HT-29 (cell line): ENCODE results near the gene RPL18. TPM values are rescaled to one million over a fixed set of nuclear protein-coding genes. Genes with fewer than 3 reads are reported as not detected.

Experiments
- DNase-seq: peaks from one replicate; pipeline ENCODE4 v3.0.0-alpha.2; 2015; ENCODE audit warnings: low spot score
- total RNA-seq: library from RNA; depleted of rRNA; stranded (reverse); fragments of >200 nt; shearing (Covaris generic); gene quantifications from 2 replicates; pipeline ENCODE4 v1.2.3, GENCODE V29; 2014

The RPL18 gene
- total RNA-seq, 1 experiment from 2014 or later: 6,271 TPM

GRCh38 chr19:48614436-48615230 lies 4.3 kb downstream of the RPL18 start, which contains the start of gene FAM83E:
FAM83E (minus strand) TSS chr19:48615076; CDS start chr19:48613372, 1,704 bp downstream.
- DNase-seq: peak; percentile 97

- peak; percentile 41 for DNase-seq
Observed at GRCh38 chr19:48613852-48614435, 5.0 kb downstream of the RPL18 start.

GRCh38 chr19:48613024-48613851 lies 5.7 kb downstream of the RPL18 start:
- DNase-seq: peak; percentile 82

GRCh38 chr19:48611872-48612271 lies 7.1 kb downstream of the RPL18 start:
- DNase-seq: no peak

- DNase-seq: no peak
Observed at GRCh38 chr19:48609571-48610108, 9.3 kb downstream of the RPL18 start.

GRCh38 chr19:48608798-48609263 lies 10.1 kb downstream of the RPL18 start:
- DNase-seq: peak; percentile 93

- DNase-seq: no peak
Observed at GRCh38 chr19:48607359-48607755, 11.6 kb downstream of the RPL18 start.

- no peak for DNase-seq
Observed at GRCh38 chr19:48606463-48607358, 12.3 kb downstream of the RPL18 start, which contains the start of gene SPACA4. SPACA4 (plus strand) TSS chr19:48606742; CDS start chr19:48606979, 237 bp downstream.

GRCh38 chr19:48603850-48604249 lies 15.1 kb downstream of the RPL18 start:
- no peak for DNase-seq

GRCh38 chr19:48603449-48603848 lies 15.5 kb downstream of the RPL18 start:
- no peak for DNase-seq

GRCh38 chr19:48603001-48603400 lies 16.0 kb downstream of the RPL18 start:
- no peak for DNase-seq

- no peak for DNase-seq
Observed at GRCh38 chr19:48600679-48601417, 18.1 kb downstream of the RPL18 start.

- DNase-seq: no peak
Observed at GRCh38 chr19:48598996-48599700, 19.8 kb downstream of the RPL18 start.

GRCh38 chr19:48596679-48597465 lies 22.1 kb downstream of the RPL18 start:
- DNase-seq: no peak

GRCh38 chr19:48596237-48596636 lies 22.7 kb downstream of the RPL18 start:
- DNase-seq: no peak

GRCh38 chr19:48595833-48596232 lies 23.1 kb downstream of the RPL18 start:
- no peak for DNase-seq

- DNase-seq: no peak
Observed at GRCh38 chr19:48595171-48595570, 23.8 kb downstream of the RPL18 start.

- peak; percentile 38 for DNase-seq
Observed at GRCh38 chr19:48591021-48591420, 28.0 kb downstream of the RPL18 start.
